H1 (cell line): ENCODE data around the gene HSPB1. TPM values are rescaled to one million over a fixed set of nuclear protein-coding genes. Genes with fewer than 3 reads are reported as not detected.
A peak's percentile ranks its signal among the peaks of the same experiment; 100 is the strongest.

ENCODE experiments used
- ASH2L ChIP-seq: fragments of 200-600, 300-600 bp; sonication (generic); IDR thresholded peaks from one replicate; pipeline ENCODE4 v1.7.1; 2017; ENCODE audit warnings: low read length
- BCL11A ChIP-seq, 2 experiments: IDR thresholded peaks; one replicate each; pipeline ENCODE4 v1.6.1; 2011; ENCODE audit warnings: low read depth in 2 of 2, low read length in 2 of 2, mild to moderate bottlenecking in 2 of 2
- CBX5 ChIP-seq: fragments of 300-800, 300-1000 bp; sonication (generic); IDR thresholded peaks from 2 replicates; pipeline ENCODE4 v1.7.1; 2016; ENCODE audit warnings: antibody characterized with exemption, low read length, low read depth
- CREB1 ChIP-seq: IDR thresholded peaks from 2 replicates; pipeline ENCODE4 v1.6.1; 2012; ENCODE audit warnings: inconsistent platforms
- CTCF ChIP-seq, 3 experiments: IDR thresholded peaks; 1 replicate in 2 of 3; 2 replicates in 1 of 3; pipeline versions ENCODE4 v1.5.1 to v1.6.1; 2011; ENCODE audit warnings: low read length in 3 of 3, mild to moderate bottlenecking in 3 of 3, inconsistent platforms in 2 of 3, low read depth in 1 of 3, moderate library complexity in 1 of 3; ENCODE audit not compliant: insufficient read depth in 1 of 3; ENCODE audit errors: control extremely low read depth in 1 of 3
- EGR1 ChIP-seq: IDR thresholded peaks from 2 replicates; pipeline ENCODE4 v1.6.1; 2011; ENCODE audit warnings: low read depth, low read length, borderline replicate concordance
- EP300 ChIP-seq, 2 experiments: IDR thresholded peaks; 1 replicate in 1 of 2; 2 replicates in 1 of 2; pipeline ENCODE4 v1.6.1; 2011 to 2012; ENCODE audit warnings: low read depth in 2 of 2, low read length in 2 of 2, mild to moderate bottlenecking in 2 of 2, borderline replicate concordance in 1 of 2, inconsistent platforms in 1 of 2, moderate library complexity in 1 of 2
- EZH2 ChIP-seq: fragments of 200-600 bp; sonication (generic); IDR thresholded peaks from 2 replicates; pipeline ENCODE4 v1.7.1; 2012; ENCODE audit warnings: low read depth, mild to moderate bottlenecking, moderate library complexity, low read length, inconsistent platforms; ENCODE audit not compliant: severe bottlenecking
- GABPA ChIP-seq: IDR thresholded peaks from 2 replicates; pipeline ENCODE4 v1.6.1; 2011; ENCODE audit warnings: mild to moderate bottlenecking, low read length, moderate library complexity, borderline replicate concordance; ENCODE audit not compliant: insufficient read depth
- HDAC6 ChIP-seq: IDR thresholded peaks from one replicate; pipeline ENCODE4 v1.7.1; 2012; ENCODE audit warnings: low read depth, mild to moderate bottlenecking, inconsistent platforms, low read length, moderate library complexity
- MAFK ChIP-seq: IDR thresholded peaks from 2 replicates; pipeline ENCODE4 v1.6.1; 2012; ENCODE audit warnings: low read depth, mild to moderate bottlenecking, improper control_type of control experiment, low read length
- MAX ChIP-seq: IDR thresholded peaks from 2 replicates; pipeline ENCODE4 v1.6.1; 2012; ENCODE audit warnings: inconsistent platforms
- NANOG ChIP-seq: IDR thresholded peaks from 2 replicates; pipeline ENCODE4 v1.6.1; 2011; ENCODE audit warnings: low read length, low read depth, mild to moderate bottlenecking, inconsistent platforms; ENCODE audit not compliant: insufficient read depth, poor library complexity, severe bottlenecking
- PHF8 ChIP-seq: fragments of 200-600 bp; sonication (generic); conservative IDR thresholded peaks from 2 replicates; pipeline ENCODE4 v1.7.1; 2012; ENCODE audit warnings: low read depth, mild to moderate bottlenecking, inconsistent platforms, low read length, moderate library complexity
- POLR2A ChIP-seq, 2 experiments: IDR thresholded peaks; 1 replicate in 1 of 2; 2 replicates in 1 of 2; pipeline ENCODE4 v1.6.1; 2011; ENCODE audit warnings: low read depth in 2 of 2, low read length in 2 of 2, mild to moderate bottlenecking in 2 of 2; ENCODE audit errors: control extremely low read depth in 1 of 2
- POLR2AphosphoS5 ChIP-seq: IDR thresholded peaks from 2 replicates; pipeline ENCODE4 v1.6.1; 2011; ENCODE audit warnings: low read depth, low read length
- RAD21 ChIP-seq, 2 experiments: IDR thresholded peaks in 1 of 2; conservative IDR thresholded peaks in 1 of 2; 2 replicates each; pipeline ENCODE4 v1.6.1; 2011; ENCODE audit warnings: low read depth in 2 of 2, low read length in 2 of 2, improper control_type of control experiment in 1 of 2, inconsistent platforms in 1 of 2, mild to moderate bottlenecking in 1 of 2, moderate library complexity in 1 of 2
- SP2 ChIP-seq: IDR thresholded peaks from 2 replicates; pipeline ENCODE4 v1.6.1; 2012; ENCODE audit warnings: mild to moderate bottlenecking, low read length, inconsistent platforms
- SRF ChIP-seq: IDR thresholded peaks from 2 replicates; pipeline ENCODE4 v1.6.1; 2011; ENCODE audit warnings: mild to moderate bottlenecking, low read depth, low read length, moderate library complexity
- TAF7 ChIP-seq: optimal IDR thresholded peaks from 2 replicates; pipeline ENCODE3; 2011; ENCODE audit warnings: low read depth, mild to moderate bottlenecking, inconsistent platforms, low read length, moderate library complexity, borderline replicate concordance
- TEAD4 ChIP-seq: IDR thresholded peaks from 2 replicates; pipeline ENCODE4 v1.6.1; 2012; ENCODE audit warnings: low read depth, low read length, inconsistent platforms, mixed read lengths
- YY1 ChIP-seq: IDR thresholded peaks from 2 replicates; pipeline ENCODE4 v1.6.1; 2011; ENCODE audit warnings: low read depth, mild to moderate bottlenecking, low read length
- polyA plus RNA-seq, 7 experiments: library from polyadenylated mRNA; depleted of rRNA in 3 of 7; stranded (reverse) in 5 of 7; unstranded in 2 of 7; fragments of >200 nt in 5 of 7; fragments of 200-250 nt in 2 of 7; gene quantifications; 1 replicate in 5 of 7; 2 replicates in 1 of 7; 4 replicates in 1 of 7; pipeline versions ENCODE4 v1.2.1 to v1.2.3, GENCODE V29; 2011 to 2013; ENCODE audit warnings: missing spikeins in 2 of 7, mixed read lengths in 2 of 7
- total RNA-seq: library from RNA; stranded (reverse); fragmentation: NEBNext Ultra II Directional; extraction: Animal tissue kit (Norgen Biotek cat#: 25700); gene quantifications from 2 replicates; pipeline ENCODE4 v1.2.1, GENCODE V29; 2021

Gene HSPB1
- total and polyA plus RNA-seq, 2 of the 8 experiments (the other 6 are each of a cell fraction or from before 2014, with no cell fraction given): 165 to 254 TPM

GRCh38 chr7:76317782-76318487 is 15.5 kb downstream of the HSPB1 start (continued):
- TF ChIP-seq NANOG: no peak
- no peak for TF ChIP-seq GABPA
- no peak for TF ChIP-seq SRF
- TF ChIP-seq POLR2A (IDR thresholded peaks at IDR 0.05; ENCODE audit: control extremely low read depth in 1 of 2, low read depth in 2 of 2, low read length in 2 of 2): peak in 1 of 2 experiments; percentile 93; a peak in 2 of 3 replicates
- TF ChIP-seq EZH2: no peak
- TF ChIP-seq RAD21 (IDR thresholded peaks at IDR 0.05 in 1 of 2, conservative IDR thresholded peaks at IDR 0.05 in 1 of 2; ENCODE audit: low read depth in 2 of 2, low read length in 2 of 2): no peak
- TF ChIP-seq BCL11A (IDR thresholded peaks at IDR 0.05; ENCODE audit: low read depth in 2 of 2, low read length in 2 of 2): no peak
- TF ChIP-seq SP2: no peak
- TF ChIP-seq EP300 (IDR thresholded peaks at IDR 0.05; ENCODE audit: borderline replicate concordance in 1 of 2, low read depth in 2 of 2, low read length in 2 of 2): peak in 1 of 2 experiments; percentile 4; a peak in 1 of 3 replicates
- TF ChIP-seq PHF8: peak; percentile 77
- TF ChIP-seq ASH2L: peak; percentile 11
- TF ChIP-seq HDAC6: no peak
- peak; percentile 50 for TF ChIP-seq TAF7
- no peak for TF ChIP-seq CTCF (IDR thresholded peaks at IDR 0.05; ENCODE audit: control extremely low read depth in 1 of 3, insufficient read depth in 1 of 3, low read depth in 1 of 3, low read length in 3 of 3)
- no peak for TF ChIP-seq MAFK
- no peak for TF ChIP-seq CBX5
- TF ChIP-seq YY1: 0 out of 2 replicates have a peak, but pooled peaks have one; percentile 25
- no peak for TF ChIP-seq TEAD4
- TF ChIP-seq MAX: peak; percentile 28; the same call in 1 of the 2 replicates
- TF ChIP-seq EGR1: 0 out of 2 replicates have a peak, but pooled peaks have one; percentile 20
- TF ChIP-seq POLR2AphosphoS5: peak; percentile 71
- TF ChIP-seq CREB1: peak; percentile 58
